Left hindlimb (tissue), 1 donor: ENCODE measurements around the gene ETFA.

Experiments
- DNase-seq: peaks from one replicate; pipeline ENCODE4 v3.0.0-alpha.2; 2018

The ETFA gene

DNA sequence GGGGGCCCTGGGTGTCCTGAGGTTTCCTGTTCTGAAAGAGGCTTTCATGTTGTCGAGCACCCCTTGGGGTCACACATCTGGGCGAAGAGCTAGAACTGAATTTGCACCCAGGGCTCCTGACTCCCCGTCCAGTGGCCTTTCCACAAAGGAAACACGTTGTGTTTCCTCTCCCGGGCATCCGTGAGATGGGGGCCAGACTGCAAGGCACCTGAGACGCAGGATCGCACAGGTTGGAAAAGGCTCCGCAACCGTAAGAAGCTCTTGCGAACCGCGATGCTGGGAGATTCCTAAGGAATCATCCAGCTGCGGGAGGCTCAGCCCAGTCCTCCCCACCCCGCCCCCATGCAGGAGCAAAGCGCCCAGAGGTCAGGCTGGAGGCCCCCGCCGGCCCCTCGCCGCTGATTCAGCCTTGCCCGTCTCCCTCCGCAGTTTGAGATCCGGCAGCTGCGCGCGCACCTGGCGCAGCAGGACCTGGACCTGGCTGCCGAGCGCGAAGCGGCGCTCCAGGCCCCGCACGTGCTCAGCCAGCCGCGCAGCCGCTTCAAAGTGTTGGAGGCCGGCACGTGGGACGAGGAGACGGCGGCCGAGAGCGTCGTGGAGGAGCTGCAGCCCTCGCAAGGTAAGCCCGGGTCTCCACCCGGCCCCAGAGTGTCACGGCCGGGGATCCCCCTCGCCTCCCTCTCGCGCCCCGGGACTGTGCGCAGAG lies 119.6 kb downstream of the ETFA start:
- no peak for DNase-seq

DNA sequence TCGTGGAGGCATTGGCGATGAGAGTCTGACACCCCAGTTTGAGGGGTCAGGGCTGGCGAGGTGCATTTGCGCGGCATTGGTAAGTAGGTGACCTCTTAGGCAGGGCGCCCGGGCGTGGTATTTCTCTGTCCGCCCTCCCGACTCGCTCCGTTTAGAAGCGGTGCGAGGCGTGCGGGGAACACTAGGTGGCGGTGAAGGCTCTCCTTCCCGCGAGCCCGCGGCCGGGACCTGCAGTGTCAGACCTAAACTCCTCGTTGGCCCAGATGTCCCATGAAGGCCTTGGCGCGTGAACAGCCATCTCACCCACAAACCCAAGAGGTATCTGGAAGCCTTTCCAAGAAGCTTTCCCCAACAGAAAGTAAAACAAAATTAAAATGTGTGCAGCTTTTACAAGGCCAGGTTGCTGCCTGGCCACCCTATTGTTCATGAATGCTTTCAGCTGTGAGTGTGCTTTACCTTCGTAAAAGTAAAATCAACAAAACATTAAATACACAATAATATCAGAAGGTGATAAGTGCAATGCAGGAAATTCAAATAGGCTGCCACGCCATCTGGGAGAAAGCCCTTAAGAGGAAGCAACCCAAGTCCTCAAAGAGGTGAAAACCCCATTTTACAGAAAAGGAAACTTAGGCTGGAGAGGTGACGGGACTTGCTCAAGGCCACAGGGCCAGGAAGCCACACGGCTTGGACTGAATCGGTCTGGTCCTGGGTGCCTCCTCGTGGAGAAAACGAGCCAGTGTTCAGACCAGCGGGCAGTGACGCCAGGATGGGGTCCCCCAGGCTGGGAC lies 120.3 kb downstream of the ETFA start:
- peak; percentile 78 for DNase-seq

DNA sequence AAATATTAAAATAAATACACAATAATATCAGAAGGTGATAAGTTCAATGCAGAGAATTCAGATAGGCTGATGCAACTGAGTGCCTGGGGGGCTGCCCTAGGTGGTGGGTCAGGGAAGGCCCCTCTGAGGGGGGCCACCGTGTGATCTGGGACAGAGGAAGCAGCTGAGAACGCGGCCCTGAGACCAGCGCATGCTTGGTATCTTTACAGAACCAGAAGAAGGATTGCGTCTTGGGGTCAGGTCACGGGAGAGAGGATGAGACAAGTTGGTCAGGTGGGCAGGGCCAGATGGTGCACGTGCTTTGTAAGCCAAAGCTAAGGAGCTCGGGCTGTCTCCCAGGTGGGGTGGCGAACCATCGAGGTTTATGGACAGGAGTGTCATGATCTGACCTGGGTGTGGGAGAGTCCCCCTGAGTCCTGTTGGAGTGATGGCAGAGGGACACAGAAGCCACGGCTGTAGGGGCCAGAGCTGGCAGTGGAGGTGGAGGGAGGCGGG lies 121.2 kb downstream of the ETFA start:
- no peak for DNase-seq

DNA sequence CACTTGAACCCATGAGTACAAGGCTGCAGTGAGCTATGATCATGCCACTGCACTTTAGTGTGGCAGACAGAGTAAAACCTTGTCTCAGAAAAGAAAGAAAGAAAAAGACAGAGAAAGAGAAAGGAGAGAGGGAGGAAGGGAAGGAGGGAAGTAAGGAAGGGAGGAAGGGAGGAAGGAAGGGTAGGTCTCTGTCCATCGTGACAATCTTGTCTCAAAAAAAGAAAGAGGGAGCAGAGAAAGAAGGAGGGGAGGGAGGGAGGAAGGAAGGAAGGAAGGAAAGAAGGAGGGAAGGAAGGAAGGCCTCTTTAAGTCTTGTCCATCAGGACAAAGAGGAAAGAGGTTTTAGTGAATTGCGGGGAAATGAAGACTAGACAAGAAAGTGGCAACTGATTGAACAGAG lies 122.2 kb downstream of the ETFA start:
- no peak for DNase-seq

DNA sequence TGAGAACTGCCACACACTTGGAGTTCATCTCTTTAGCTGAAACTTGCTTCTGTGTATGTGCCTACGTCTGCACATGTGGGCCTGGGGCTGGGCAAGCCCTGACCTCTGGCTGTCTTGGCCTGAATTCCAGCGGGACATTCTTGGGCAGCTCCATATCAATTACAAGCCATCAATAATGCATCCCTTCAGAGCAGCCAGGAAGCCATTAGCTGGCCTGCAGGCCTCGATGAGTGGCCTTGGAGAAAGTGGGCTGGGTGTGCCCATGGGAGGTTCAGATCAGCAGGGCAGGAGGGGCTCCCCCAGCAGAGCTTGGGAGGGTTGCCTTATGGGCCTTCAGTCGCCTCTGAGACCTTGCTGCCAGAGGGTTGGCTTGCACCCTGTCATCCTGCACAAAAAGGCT lies 124.1 kb downstream of the ETFA start:
- no peak for DNase-seq

DNA sequence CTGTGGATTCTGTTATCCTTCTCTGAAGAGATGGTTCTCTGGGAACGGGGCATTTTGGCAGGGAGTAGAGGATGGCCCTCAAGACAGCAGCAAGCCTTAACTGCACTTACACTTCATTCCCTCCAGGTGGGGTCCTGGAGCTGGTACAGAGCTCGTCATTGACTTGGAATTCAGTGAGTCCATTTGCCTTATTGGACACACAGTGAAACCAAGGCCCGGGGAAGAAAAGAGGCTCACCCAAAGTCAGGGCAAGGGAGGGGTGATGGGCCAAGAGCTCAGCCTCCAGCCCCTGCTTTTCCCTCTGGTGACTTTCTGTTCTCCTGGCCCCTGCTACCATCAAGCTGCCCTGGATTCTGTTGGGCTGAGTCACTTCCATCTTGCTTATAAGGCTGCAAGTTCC lies 125.6 kb downstream of the ETFA start:
- DNase-seq = no peak

DNA sequence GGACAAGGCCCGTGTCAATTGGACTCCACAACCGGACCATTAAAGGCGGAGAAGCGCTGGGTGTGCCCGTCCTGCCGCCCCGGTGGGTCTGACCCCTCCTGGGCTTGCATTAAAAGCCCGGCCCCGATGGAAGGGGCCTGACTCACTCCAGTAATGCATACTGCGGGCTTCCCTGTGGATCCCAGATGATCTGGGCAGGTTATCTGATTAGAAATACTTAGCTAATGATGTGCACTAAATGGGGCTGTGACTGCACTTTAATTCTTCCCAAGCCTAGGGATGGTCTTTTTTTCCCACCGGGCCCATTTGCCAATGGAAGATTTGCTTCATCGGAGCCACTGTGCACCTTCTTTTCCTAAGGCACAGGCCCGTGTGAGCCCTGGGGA lies 126.6 kb downstream of the ETFA start:
- no peak for DNase-seq

DNA sequence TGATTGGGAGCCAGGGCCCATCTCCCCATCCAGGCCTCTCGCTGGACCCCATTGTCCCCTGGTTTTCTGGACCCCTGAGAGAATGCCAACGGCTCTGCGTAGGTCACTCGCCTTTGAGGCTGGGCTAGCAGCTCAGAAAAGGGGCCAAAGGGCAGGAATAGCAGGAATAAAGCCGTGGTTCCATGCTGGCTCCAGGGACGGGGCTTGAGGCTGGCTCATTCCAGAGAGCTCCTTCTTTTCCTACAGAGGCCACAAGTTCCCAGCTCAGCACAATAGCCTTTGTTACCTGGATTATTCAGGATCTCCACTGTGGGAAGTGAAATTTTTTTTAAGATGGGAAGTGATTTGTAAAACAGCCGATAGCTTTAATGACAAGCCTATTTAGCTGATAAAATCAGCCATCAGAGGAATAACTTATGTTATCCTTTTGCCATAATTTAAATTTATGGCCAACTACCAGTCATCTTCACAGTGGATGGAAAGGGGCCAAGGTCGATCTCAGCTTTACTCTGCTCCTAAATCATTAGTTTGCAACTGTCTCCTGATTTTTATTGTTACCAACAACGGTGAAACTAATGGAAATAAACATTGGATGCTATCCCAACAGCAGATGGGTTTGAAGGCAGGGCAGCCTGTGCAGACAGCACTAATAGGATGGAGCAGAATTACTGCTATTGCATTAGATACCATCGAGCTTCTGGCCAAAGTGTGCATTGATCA lies 127.2 kb downstream of the ETFA start:
- no peak for DNase-seq

DNA sequence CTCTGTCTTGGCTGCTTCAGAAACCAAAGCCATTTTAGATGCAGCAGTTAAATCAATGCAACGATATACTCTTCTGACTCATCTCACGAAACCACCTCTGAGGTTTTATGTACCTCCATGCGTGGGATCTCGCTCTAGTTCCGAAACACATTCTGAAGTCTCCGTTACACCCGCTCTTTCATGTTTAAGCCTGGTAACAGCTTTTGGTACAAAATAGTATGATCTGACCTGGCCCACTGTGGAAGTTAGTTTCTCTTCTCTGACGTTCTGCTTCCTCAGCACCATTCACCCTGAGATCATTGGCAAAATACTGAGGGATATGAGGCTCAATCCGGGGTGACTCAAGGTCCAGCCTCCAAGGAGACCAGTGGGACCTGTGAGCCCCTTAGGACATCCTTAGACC lies 129.6 kb downstream of the ETFA start:
- DNase-seq = no peak

DNA sequence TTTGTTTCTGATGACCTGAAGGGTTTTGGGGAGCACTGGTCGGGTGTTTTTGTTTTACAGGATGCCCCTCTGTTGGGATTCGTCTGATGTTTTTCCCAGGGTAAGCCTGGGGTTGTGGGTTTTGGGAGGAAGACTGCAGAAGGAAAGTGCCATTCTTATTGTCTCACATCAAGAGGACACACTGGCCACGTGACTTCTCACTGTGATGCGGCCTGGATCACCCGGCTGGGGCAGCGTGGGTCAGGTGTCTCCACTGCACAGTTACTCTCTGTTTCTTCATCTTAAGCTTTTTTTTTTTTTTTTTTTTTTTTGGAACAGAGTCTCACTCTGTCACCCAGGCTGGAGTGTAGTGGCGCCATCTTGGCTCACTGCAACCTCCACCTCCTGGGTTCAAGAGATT lies 130.9 kb downstream of the ETFA start:
- DNase-seq = no peak

DNA sequence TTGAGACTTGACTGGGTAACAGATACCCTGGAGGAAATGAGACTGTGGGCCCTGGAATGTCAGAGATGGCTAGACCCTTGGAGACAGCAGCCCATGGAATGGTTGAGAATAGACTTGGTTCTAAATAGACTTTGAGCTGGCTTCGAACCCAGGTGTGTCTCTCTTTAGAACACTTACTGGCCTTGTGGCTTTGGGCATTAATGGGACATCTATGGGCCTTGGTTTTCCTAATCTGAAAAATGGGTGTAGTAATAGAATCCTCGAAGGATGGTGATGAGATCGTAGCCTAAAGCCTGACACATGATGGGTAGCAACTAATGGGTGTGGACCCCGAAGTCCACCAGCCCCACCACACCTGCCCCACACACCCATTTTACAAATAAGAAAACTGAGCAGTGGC lies 132.2 kb downstream of the ETFA start:
- no peak for DNase-seq

DNA sequence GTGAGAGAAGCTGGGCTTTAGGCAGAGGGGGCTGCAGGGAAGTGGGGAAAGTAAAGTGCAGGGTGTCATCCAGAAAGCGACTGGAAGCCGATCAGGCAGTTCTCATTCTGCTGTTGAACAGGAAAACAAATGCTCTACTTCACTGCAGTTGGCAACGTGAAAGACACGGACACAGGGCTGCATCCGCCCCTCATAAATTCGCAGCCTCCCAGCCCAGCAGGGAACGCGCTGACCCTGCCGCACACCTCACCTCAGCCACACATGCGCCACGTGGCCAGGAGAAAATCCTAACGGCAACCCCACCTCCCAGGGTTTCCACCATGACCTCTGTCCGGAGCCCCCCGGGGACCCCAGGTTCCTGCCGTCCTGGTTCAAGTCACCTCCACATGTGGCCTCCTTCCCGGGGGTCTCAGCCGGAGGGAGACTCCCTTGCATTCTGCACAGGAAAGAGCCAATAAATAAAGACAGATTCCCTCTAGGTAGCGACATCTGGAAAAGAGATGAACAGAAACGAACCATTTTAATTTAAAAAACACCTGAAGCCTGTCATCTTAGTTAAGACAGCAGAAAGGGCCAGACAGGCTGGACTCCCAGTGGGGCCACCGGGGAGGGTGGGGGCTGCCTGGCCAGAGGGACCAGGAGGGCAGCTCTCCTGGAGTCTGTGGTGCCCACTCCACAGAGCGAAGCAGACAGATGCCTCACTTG lies 132.8 kb downstream of the ETFA start:
- peak; percentile 55 for DNase-seq

DNA sequence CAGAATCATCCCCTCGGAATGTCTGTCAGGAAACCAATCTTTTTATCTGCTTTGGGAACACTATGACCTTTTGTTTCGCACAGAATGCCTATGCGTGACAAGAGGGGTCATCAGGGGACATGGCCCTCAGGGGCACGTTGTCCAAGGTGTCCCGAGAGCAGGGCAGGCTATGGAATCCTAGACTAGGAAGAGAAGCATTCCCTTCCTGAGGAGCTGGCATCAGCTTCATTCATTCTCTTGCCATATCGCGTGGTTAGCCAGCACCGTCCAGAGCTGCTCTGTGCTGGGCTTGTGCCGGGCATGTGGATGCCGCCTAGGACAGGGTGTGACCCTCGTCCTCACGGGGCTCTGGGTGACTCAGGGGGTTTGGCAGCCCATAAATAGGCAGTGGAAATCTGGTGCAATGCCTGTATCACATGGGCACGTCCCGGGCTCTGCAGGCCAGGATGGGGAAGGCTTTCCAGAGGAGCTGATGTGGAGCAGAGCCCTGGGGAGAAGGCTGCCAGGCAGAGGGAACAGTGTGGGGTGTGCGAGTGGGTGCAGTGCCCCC lies 133.7 kb downstream of the ETFA start:
- no peak for DNase-seq

DNA sequence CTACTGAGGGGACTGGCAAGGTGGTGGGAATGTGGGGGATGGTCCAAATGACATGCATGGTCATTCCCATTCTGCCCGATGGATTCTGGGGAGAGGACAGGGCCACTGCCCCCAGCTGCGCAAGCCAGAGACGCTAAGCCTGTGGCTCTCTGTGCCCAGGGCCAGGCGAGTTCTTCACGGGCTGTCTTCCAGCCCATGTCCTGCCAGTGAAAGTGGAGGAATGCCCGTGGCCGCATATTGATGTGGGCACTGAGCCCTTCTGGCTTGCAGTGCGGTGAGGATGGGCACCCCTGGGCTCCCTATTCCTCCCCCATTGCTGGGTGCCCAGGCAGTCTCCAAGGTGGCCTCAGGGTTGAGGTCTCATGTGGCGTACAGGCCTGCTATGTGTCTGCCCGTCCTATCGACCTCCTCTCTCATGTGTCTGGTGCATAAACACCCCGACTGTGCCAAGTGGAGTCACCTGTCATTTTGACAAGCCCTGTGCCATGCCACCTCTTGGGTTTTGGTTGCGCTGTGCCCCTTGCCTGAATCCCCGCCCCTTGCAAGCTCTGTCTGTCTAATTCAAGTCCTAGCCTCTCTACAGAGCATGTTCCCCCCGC lies 134.7 kb downstream of the ETFA start:
- no peak for DNase-seq

DNA sequence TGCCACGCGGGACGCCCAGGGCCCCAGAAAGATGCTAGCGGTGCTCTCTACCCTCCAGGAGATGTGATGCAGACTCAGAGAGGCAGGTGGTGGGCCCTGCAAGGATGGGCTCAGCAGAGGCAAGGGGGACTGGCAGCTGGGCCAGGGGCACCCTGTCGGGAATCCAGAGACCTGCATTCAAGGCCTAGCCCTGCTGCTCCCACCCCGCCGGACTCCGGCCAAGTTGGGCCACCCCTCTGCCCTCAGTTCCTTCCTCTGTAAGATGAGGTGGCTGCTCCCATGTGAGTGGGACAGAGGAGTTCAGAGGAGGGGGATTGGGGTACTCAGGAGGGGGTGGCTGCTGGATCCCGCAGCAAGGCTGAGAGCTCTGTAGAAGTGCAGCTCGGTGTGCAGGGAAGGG lies 135.2 kb downstream of the ETFA start:
- DNase-seq = no peak

DNA sequence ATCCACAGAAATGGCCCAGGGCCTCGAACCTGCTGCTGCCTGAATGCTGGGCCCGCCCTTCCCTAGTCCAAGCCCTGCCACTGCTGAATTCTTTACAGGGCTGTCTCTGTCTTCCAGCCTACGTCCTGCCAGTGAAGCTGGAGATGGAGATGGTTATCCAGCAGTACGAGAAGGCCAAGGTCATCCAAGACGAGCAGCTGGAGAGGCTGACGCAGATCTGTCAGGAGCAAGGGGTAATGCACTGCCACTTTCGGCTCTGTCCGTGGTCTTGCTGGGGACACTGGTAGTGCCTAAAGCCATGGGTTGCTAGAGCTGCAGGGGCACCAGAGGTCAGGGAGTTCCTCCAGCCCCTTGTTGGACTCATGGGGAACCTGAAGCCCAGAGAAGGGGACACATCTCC lies 135.8 kb downstream of the ETFA start:
- no peak for DNase-seq

DNA sequence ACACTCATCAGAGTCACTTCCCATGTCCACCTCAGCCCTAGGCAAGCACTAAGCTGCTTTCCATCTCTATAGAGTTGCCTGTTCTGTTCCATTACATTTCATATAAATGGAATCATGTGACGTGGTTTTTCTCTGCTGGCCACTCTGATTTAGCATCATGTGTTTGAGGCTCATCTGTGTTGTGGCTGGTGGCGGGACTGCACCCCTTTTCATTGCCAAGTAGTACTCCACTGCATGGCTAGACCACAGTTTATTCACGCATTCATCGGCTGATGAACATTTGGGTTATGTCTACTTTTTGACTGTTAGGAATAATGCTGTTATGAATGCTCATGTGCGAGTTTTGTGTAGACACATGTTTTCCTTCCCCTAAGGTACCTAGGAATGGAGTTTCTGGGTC lies 136.6 kb downstream of the ETFA start:
- DNase-seq = no peak

DNA sequence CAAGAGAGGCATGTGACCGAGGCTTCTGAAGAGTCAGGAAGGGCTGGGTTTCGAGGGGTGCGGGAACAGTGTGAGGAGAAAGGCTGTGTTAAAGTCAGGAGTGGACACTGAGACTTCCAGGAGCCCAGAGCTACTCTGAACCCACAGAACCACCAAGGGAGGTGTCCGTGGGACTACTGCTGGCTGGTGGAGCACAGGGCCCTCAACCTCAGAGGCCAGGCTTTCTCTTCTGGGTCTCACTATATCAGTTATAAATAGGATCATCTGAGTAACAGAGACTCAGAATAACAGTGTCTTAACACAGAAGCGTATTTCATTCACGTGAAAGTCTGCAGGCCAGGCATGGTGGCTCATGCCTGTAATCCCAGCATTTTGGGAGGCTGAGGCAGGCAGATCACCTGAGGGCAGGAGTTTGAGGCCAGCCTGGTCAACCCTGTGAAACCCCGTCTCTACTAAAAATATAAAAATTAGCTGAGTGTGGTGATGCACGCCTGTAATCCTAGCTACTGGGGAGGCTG lies 137.9 kb downstream of the ETFA start:
- no peak for DNase-seq

DNA sequence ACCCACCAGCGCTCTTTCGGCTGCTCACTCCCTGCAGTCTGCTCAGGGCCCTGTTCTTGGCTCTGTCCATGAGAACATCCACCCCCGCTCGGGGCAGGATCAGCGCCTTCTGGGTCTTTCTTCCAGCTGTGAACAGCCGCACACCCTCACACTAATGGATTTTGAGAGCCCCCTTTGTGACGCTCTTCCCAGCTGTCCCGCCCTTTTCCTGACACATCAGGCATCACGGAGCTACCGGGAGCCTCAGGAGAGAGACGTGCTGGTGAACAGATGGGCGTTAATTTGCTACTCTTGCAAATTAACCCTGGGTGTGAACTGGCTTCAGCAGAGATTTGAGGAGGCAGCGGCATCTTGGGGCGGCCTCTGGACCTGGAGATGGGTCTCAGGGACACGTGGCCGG lies 138.5 kb downstream of the ETFA start:
- DNase-seq = no peak

DNA sequence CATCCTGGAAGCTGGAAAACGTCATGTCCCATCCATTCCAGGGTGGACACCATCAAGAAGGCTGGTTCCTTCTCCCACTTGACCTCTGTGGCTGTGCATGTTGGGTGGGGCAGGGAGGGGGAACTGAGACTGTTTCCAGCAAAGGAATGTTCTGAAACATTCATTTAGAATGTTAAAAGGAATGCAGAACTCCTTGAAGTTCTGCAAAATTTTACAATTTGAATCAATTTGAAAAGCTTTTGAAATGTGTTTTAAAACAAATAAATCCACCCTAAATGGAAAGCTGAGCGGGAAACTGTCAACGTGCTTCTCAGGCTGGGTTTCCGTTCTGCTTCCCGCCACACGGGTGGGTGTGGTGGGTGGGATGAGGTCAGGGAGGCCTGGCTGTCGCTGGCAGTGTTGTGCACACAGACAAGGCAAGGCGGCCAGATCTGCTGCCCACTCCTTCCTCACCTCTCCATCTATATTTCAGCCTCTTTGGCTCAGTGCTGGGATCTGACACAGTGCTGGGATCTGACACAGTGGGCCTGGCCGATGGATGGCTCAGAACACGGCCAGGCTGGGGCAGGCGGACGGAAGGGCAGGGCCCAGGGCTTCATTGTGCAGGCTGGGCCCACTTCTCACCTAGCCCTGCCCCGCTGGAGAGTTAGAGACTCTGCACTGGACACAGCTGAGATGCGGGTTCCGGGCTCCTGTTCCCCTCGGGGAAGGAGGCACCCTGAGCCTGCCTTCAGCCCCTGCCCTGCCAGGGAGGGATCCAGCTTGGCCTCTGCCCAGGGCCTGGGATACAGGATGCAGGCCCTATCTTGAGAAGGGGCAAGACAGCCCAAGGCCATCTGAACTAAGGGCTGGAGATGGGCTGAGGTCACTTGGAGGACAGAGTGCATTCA lies 141.1 kb downstream of the ETFA start:
- DNase-seq = no peak

DNA sequence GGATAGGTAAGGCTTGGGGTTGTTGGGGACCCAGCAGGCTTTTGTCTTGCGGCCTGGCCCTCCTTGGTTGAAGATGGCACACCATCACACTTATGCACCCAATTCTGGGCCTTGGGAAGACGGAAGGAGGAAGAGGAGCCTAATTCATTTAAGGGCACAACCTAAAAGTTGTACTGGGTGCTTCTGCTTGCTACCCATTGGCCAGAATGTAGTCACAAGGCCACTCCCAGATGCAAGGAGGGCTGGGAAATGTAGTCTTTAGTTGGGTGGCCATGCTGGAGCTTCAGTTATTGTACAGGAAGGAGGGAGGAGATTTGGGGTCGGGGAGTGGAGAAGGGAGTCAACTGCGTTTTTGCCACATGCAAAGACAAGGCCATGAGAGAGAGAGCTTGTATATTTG lies 142.3 kb downstream of the ETFA start:
- no peak for DNase-seq
